MM.1S (cell line): ENCODE results near the gene PHAF1.

Experiments used
- EZH2 ChIP-seq: fragments of 300-600 bp; sonication (generic); optimal IDR thresholded peaks from 2 replicates; pipeline ENCODE3; 2017; ENCODE audit warnings: low read depth, mild to moderate bottlenecking, antibody characterized with exemption, low read length, mixed read lengths
- TF ChIP-seq, protein P1 (sequence below): fragments of 300-600 bp; sonication (generic); IDR thresholded peaks from 2 replicates; pipeline ENCODE4 v1.5.1; 2016; ENCODE audit warnings: antibody characterized with exemption, low read length, mixed read lengths

DNA sequence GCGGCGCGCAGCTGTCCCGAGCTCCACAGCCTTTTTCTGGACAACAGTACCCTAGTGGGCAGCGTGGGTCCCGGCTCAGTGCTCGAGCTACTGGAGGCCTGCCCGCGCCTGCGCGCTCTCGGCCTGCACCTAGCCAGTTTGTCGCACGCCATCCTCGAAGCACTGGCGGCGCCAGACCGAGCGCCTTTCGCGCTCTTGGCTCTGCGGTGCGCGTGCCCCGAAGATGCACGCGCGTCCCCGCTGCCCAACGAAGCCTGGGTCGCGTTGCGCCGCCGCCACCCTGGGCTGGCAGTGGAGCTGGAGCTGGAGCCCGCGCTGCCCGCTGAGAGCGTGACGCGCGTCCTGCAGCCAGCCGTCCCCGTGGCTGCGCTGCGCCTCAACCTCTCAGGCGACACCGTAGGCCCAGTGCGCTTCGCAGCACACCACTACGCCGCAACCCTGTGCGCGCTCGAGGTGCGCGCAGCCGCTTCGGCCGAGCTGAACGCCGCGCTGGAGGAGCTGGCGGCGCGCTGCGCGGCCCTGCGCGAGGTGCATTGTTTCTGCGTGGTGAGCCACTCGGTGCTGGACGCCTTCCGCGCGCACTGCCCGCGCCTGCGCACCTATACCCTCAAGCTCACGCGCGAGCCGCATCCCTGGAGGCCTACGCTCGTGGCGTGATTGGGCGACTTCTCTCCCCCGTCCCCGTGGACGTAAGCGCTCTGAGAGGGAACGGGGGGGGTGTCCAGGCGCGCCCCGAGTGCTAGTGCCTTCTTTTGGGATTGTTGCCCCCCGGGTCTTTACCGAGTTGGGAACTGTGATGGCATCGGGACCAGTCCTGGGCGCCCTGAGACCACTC is 53.6 kb downstream of the PHAF1 start:
- no peak for TF ChIP-seq EZH2
- TF ChIP-seq, protein P1, sequence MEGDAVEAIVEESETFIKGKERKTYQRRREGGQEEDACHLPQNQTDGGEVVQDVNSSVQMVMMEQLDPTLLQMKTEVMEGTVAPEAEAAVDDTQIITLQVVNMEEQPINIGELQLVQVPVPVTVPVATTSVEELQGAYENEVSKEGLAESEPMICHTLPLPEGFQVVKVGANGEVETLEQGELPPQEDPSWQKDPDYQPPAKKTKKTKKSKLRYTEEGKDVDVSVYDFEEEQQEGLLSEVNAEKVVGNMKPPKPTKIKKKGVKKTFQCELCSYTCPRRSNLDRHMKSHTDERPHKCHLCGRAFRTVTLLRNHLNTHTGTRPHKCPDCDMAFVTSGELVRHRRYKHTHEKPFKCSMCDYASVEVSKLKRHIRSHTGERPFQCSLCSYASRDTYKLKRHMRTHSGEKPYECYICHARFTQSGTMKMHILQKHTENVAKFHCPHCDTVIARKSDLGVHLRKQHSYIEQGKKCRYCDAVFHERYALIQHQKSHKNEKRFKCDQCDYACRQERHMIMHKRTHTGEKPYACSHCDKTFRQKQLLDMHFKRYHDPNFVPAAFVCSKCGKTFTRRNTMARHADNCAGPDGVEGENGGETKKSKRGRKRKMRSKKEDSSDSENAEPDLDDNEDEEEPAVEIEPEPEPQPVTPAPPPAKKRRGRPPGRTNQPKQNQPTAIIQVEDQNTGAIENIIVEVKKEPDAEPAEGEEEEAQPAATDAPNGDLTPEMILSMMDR: no peak
